Measurements from ENCODE around the gene IFNA16.
"Not testable (repeated sequence)": the region's sequence is repeated elsewhere in the genome, so short reads cannot be mapped to it uniquely, and the experiment has no call there.

The IFNA16 gene

GRCh38 chr9:21210311-21210710, 6.8 kb downstream of the IFNA16 start:
- no peak for DNase-seq (ENCODE audit: low read depth)
- TF ChIP-seq, protein P1, sequence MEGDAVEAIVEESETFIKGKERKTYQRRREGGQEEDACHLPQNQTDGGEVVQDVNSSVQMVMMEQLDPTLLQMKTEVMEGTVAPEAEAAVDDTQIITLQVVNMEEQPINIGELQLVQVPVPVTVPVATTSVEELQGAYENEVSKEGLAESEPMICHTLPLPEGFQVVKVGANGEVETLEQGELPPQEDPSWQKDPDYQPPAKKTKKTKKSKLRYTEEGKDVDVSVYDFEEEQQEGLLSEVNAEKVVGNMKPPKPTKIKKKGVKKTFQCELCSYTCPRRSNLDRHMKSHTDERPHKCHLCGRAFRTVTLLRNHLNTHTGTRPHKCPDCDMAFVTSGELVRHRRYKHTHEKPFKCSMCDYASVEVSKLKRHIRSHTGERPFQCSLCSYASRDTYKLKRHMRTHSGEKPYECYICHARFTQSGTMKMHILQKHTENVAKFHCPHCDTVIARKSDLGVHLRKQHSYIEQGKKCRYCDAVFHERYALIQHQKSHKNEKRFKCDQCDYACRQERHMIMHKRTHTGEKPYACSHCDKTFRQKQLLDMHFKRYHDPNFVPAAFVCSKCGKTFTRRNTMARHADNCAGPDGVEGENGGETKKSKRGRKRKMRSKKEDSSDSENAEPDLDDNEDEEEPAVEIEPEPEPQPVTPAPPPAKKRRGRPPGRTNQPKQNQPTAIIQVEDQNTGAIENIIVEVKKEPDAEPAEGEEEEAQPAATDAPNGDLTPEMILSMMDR (conservative IDR thresholded peaks at IDR 0.05; ENCODE audit: low read depth, low read length) = no peak
- no peak overlapping the region for H3K4me3 ChIP-seq (ENCODE audit: low read depth, low read length)

GRCh38 chr9:21207043-21207442, 10.1 kb downstream of the IFNA16 start, which contains the start of gene IFNA10:
TSS of gene IFNA10 (minus strand) at chr9:21207143. CDS start at chr9:21207097, 46 bp downstream.
- DNase-seq (ENCODE audit: low read depth); H3K4me3 ChIP-seq (ENCODE audit: low read depth, low read length): not testable (repeated sequence)

DNA sequence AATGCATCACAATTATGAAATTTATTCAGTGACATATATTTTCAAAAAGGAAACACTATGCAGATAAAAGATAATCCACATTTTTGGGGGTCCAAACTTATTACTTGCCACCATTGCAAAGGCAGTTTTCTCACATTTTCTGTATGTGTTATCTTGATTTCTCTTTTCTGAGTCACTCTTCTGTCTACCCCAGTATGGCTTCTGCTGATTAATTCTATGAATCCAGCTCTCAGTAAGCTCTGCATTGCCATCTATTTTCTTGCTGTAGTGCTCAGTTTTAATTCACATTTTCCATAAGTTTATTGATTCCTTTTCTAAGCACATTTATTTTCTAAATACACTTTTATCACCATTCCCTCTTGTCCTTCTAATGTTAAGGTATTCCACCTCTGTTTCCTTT, 11.9 kb downstream of the IFNA16 start:
- no peak for DNase-seq (ENCODE audit: low read depth)
- H3K4me3 ChIP-seq (ENCODE audit: low read depth, low read length) = no peak overlapping the region
- TF ChIP-seq, protein P1 (conservative IDR thresholded peaks at IDR 0.05; ENCODE audit: low read depth, low read length) = no peak

GRCh38 chr9:21202105-21202504, 15.0 kb downstream of the IFNA16 start, which contains the start of gene IFNA7:
TSS of gene IFNA7 (minus strand) at chr9:21202205. CDS start at chr9:21202165, 40 bp downstream.
- H3K4me3 ChIP-seq (ENCODE audit: low read depth, low read length); DNase-seq (ENCODE audit: low read depth): not testable (repeated sequence)

DNA sequence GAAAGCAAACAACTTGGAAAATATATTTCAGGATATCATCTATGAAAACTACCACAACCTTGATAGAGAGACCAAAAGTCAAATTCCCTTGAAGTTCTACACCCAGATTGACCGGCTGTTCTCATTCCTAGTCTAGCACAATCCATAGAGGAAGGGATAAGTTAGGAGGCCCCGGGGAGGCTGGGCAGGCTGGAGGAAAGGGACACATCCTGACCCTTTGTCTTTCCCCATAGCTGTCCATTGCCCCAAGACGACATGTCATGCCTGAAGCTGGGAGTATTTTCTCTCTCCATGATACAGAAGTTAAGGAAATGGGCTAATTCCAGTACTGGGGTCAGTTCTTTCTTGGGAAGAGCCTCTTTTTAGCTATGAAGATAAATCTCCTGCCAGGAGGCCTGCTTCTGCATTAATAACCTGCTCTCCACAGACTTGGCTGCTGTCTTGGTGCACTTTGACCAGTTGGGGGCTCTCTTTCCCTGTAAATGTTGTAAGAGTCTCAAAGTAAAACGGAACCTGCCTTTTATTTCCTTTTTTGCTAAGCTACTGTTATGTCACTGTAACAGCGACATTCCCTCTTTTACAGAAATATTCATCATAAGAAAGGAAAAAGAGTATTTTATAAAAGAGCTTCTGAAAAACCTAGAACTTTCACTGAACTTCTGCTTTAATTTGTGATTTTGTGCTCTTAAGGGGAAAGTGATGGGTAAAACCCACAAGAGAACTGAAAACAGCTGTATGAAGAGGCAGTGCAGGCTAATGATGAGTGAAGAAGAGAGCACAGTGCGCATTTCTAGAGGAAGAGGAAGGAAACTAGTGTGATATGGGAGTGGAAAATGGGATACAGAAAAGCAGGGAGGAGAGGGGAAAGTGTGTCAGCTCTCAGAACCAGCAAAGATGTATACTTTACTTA, 22.0 kb downstream of the IFNA16 start:
- TF ChIP-seq, protein P1 (conservative IDR thresholded peaks at IDR 0.05; ENCODE audit: low read depth, low read length) = peak; percentile 67
- DNase-seq (ENCODE audit: low read depth) = peak; percentile 45
- not testable (repeated sequence) for H3K4me3 ChIP-seq (ENCODE audit: low read depth, low read length)

DNA sequence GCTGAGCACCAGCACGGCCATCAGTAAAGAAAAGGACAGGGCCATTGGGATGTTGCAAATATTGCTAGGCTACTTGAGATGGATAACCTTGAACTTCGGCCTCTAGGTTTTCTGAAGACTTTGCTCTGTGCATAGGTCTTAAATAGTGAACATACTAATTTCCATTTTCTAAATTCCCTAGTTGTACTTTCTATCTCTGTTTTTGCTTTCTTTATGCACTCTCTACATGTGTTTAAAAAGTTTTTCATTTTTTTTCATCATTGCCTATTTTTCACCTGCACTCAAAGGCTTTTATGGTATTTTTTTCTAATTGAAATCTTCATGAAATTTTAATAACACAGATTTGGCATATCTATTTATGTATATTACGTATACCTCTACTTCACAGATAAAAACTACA, 29.6 kb downstream of the IFNA16 start, which contains the start of gene IFNA4:
TSS of gene IFNA4 (minus strand) at position 101 of the 400 bp plus-strand sequence. CDS start at position 45, 56 bp downstream.
- DNase-seq (ENCODE audit: low read depth); H3K4me3 ChIP-seq (ENCODE audit: low read depth, low read length): not testable (repeated sequence)

GRCh38 chr9:21182810-21183736, 34.0 kb downstream of the IFNA16 start:
- TF ChIP-seq, protein P1 (conservative IDR thresholded peaks at IDR 0.05; ENCODE audit: low read depth, low read length) = peak; percentile 64
- DNase-seq (ENCODE audit: low read depth) = peak; percentile 38
- H3K4me3 ChIP-seq (ENCODE audit: low read depth, low read length) = not testable (repeated sequence)

DNA sequence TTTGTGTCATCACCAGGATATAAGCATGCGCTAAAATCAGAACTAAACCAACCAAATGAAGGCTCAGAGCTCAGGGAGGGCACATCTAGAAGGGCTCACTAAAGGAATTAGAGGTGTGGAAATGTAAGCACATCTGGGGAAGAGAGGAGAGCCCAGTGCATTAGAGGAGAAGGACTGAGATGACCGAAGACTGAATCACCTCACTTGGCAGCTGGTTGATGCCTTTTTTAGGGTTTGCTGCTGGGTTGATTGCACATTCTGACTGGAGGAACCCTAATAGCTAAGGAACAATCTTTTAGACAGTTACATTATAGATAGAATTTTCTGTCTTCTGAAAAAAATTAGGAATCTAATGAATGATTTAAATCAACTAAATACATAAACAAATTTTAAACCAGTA, 42.4 kb downstream of the IFNA16 start:
- no peak overlapping the region for H3K4me3 ChIP-seq (ENCODE audit: low read depth, low read length)
- DNase-seq (ENCODE audit: low read depth) = no peak
- TF ChIP-seq, protein P1 (conservative IDR thresholded peaks at IDR 0.05; ENCODE audit: low read depth, low read length) = no peak
